PFSK-1 (cell line): ENCODE measurements around the gene PDZD7.

Experiments used
- POLR2AphosphoS5 ChIP-seq: IDR thresholded peaks from 2 replicates; pipeline ENCODE4 v1.6.1; 2012; ENCODE audit warnings: low read depth, mild to moderate bottlenecking, control low read depth, low read length, moderate library complexity
- REST ChIP-seq, 2 experiments: IDR thresholded peaks; 2 replicates each; pipeline versions ENCODE4 v1.6.1 to v1.8.0; 2011 to 2012; ENCODE audit warnings: low read depth in 2 of 2, low read length in 2 of 2, control low read depth in 1 of 2, inconsistent platforms in 1 of 2, mild to moderate bottlenecking in 1 of 2, moderate library complexity in 1 of 2; ENCODE audit not compliant: insufficient read depth in 1 of 2
- SIN3A ChIP-seq: IDR thresholded peaks from 2 replicates; pipeline ENCODE4 v1.6.1; 2012; ENCODE audit warnings: mild to moderate bottlenecking, low read length, moderate library complexity, borderline replicate concordance; ENCODE audit not compliant: insufficient read depth

- TF ChIP-seq POLR2AphosphoS5: no peak
- no peak for TF ChIP-seq REST (IDR thresholded peaks at IDR 0.05; ENCODE audit: insufficient read depth in 1 of 2, low read depth in 2 of 2, low read length in 2 of 2)
- no peak for TF ChIP-seq SIN3A
Observed at GRCh38 chr10:100962351-100963080, 68.4 kb downstream of the PDZD7 start.
